GM03348 (cell line): ENCODE results near the gene ZFHX3.
"Not testable (repeated sequence)": the region's sequence is repeated elsewhere in the genome, so short reads cannot be mapped to it uniquely, and the experiment has no call there.

Experiments
- DNase-seq: peaks from one replicate; pipeline ENCODE4 v3.0.0; 2012; ENCODE audit warnings: low spot score

Gene ZFHX3

GRCh38 chr16:72996291-72997062 is 51.5 kb downstream of the ZFHX3 start:
- no peak for DNase-seq

- not testable (repeated sequence) for DNase-seq
Observed at GRCh38 chr16:72995882-72996270, 52.1 kb downstream of the ZFHX3 start.

- DNase-seq = no peak
Observed at GRCh38 chr16:72995151-72995881, 52.6 kb downstream of the ZFHX3 start.

- DNase-seq = no peak
Observed at GRCh38 chr16:72992142-72992601, 55.8 kb downstream of the ZFHX3 start.

GRCh38 chr16:72991644-72992043 is 56.3 kb downstream of the ZFHX3 start:
- DNase-seq = no peak

- no peak for DNase-seq
Observed at GRCh38 chr16:72991211-72991610, 56.7 kb downstream of the ZFHX3 start.

GRCh38 chr16:72990571-72990970 is 57.4 kb downstream of the ZFHX3 start:
- no peak for DNase-seq

GRCh38 chr16:72989579-72990551 is 58.1 kb downstream of the ZFHX3 start:
- DNase-seq = peak; percentile 83

- DNase-seq = not testable (repeated sequence)
Observed at GRCh38 chr16:72989203-72989578, 58.7 kb downstream of the ZFHX3 start.

GRCh38 chr16:72988569-72988968 is 59.4 kb downstream of the ZFHX3 start:
- DNase-seq = no peak

GRCh38 chr16:72987480-72987901 is 60.4 kb downstream of the ZFHX3 start:
- DNase-seq = no peak

GRCh38 chr16:72985995-72986394 is 61.9 kb downstream of the ZFHX3 start:
- peak; percentile 21 for DNase-seq

- DNase-seq = peak; percentile 80
Observed at GRCh38 chr16:72985148-72985941, 62.6 kb downstream of the ZFHX3 start.

GRCh38 chr16:72983728-72984350 is 64.1 kb downstream of the ZFHX3 start:
- DNase-seq = no peak

GRCh38 chr16:72983241-72983640 is 64.7 kb downstream of the ZFHX3 start:
- no peak for DNase-seq

GRCh38 chr16:72979974-72980373 is 68.0 kb downstream of the ZFHX3 start:
- no peak for DNase-seq

- DNase-seq = no peak
Observed at GRCh38 chr16:72978212-72978611, 69.7 kb downstream of the ZFHX3 start.

GRCh38 chr16:72977127-72977526 is 70.8 kb downstream of the ZFHX3 start:
- DNase-seq = no peak

GRCh38 chr16:72976438-72977064 is 71.4 kb downstream of the ZFHX3 start:
- no peak for DNase-seq

GRCh38 chr16:72975809-72976437 is 72.0 kb downstream of the ZFHX3 start:
- no peak for DNase-seq
